ENCODE measurements around the gene IL18BP. TPM values are rescaled to one million over a fixed set of nuclear protein-coding genes. Genes with fewer than 3 reads are reported as not detected.
A peak's percentile ranks its signal among the peaks of the same experiment; 100 is the strongest.

Gene IL18BP
- total RNA-seq, 2 donors from 2014 or later, result 18.4 to 21.9 TPM

- Mint-ChIP-seq H3K4me3 (no peak overlapping the region), H3K27me3 (no peaks in the 10 kb centered on the region), H3K27ac (peak overlapping the region; percentile 73), H3K9me3 (no peaks in the 10 kb centered on the region), H3K4me1 (peaks cover 12% of the 10 kb centered on the region), H3K36me3 (ENCODE audit: low read depth) (peaks cover 100% of the 10 kb centered on the region)
- no peak for ATAC-seq (replicated peaks)
Observed at GRCh38 chr11:72012897-72013721, 14.4 kb downstream of the IL18BP start.

GRCh38 chr11:72013765-72014711, 15.3 kb downstream of the IL18BP start:
- H3K4me3 Mint-ChIP-seq, result no peak overlapping the region
- H3K36me3 Mint-ChIP-seq (ENCODE audit: low read depth), result peaks cover 100% of the 10 kb centered on the region
- peak overlapping the region; percentile 84 for H3K27ac Mint-ChIP-seq
- peaks cover 12% of the 10 kb centered on the region for H3K4me1 Mint-ChIP-seq
- no peak for ATAC-seq (replicated peaks)
- H3K27me3 Mint-ChIP-seq, result no peaks in the 10 kb centered on the region
- H3K9me3 Mint-ChIP-seq, result no peaks in the 10 kb centered on the region

- Mint-ChIP-seq H3K4me3 (no peak overlapping the region), H3K36me3 (ENCODE audit: low read depth) (peaks cover 100% of the 10 kb centered on the region), H3K27me3 (no peaks in the 10 kb centered on the region), H3K27ac (peak overlapping the region; percentile 84), H3K4me1 (peaks cover 12% of the 10 kb centered on the region), H3K9me3 (no peaks in the 10 kb centered on the region)
- no peak for ATAC-seq (replicated peaks)
Observed at GRCh38 chr11:72014761-72015320, 16.1 kb downstream of the IL18BP start.

GRCh38 chr11:72015511-72016061, 16.9 kb downstream of the IL18BP start:
- H3K4me3 Mint-ChIP-seq, result no peak overlapping the region
- H3K27me3 Mint-ChIP-seq, result no peaks in the 10 kb centered on the region
- H3K9me3 Mint-ChIP-seq, result no peaks in the 10 kb centered on the region
- H3K27ac Mint-ChIP-seq, result peak overlapping the region; percentile 84
- peaks cover 12% of the 10 kb centered on the region for H3K4me1 Mint-ChIP-seq
- H3K36me3 Mint-ChIP-seq (ENCODE audit: low read depth), result peaks cover 100% of the 10 kb centered on the region
- ATAC-seq (replicated peaks), result no peak

- Mint-ChIP-seq H3K9me3 (no peaks in the 10 kb centered on the region), H3K27ac (no peak overlapping the region)
- no peak for ATAC-seq (replicated peaks)
Observed at GRCh38 chr11:72018171-72018570, 19.5 kb downstream of the IL18BP start.

GRCh38 chr11:72023335-72023734, 24.6 kb downstream of the IL18BP start:
- H3K27ac Mint-ChIP-seq, result peak overlapping the region; percentile 61
- ATAC-seq (replicated peaks), result no peak
- no peaks in the 10 kb centered on the region for H3K9me3 Mint-ChIP-seq
- peaks cover 100% of the 10 kb centered on the region for H3K36me3 Mint-ChIP-seq (ENCODE audit: low read depth)
- no peak overlapping the region for H3K4me3 Mint-ChIP-seq
- peaks cover 7% of the 10 kb centered on the region for H3K4me1 Mint-ChIP-seq
- no peaks in the 10 kb centered on the region for H3K27me3 Mint-ChIP-seq

More at GRCh38 chr11:72018171-72018570, 19.5 kb downstream of the IL18BP start:
- Mint-ChIP-seq H3K27me3 (no peaks in the 10 kb centered on the region), H3K4me3 (no peak overlapping the region), H3K36me3 (ENCODE audit: low read depth) (peaks cover 100% of the 10 kb centered on the region), H3K4me1 (peaks cover 12% of the 10 kb centered on the region)

GRCh38 chr11:72024069-72024754, 25.5 kb downstream of the IL18BP start:
- Mint-ChIP-seq H3K4me3 (no peak overlapping the region), H3K27me3 (no peaks in the 10 kb centered on the region), H3K4me1 (peaks cover 7% of the 10 kb centered on the region), H3K9me3 (no peaks in the 10 kb centered on the region), H3K36me3 (ENCODE audit: low read depth) (peaks cover 100% of the 10 kb centered on the region), H3K27ac (no peak overlapping the region)
- ATAC-seq (replicated peaks), result no peak

GRCh38 chr11:72026090-72026489, 27.4 kb downstream of the IL18BP start:
- Mint-ChIP-seq H3K36me3 (ENCODE audit: low read depth) (peaks cover 99% of the 10 kb centered on the region), H3K4me1 (peaks cover 7% of the 10 kb centered on the region), H3K4me3 (no peak overlapping the region), H3K9me3 (no peaks in the 10 kb centered on the region), H3K27me3 (no peaks in the 10 kb centered on the region), H3K27ac (peak overlapping the region; percentile 43)
- no peak for ATAC-seq (replicated peaks)

GRCh38 chr11:72030472-72031045, 31.9 kb downstream of the IL18BP start:
- ATAC-seq (replicated peaks), result no peak
- H3K36me3 Mint-ChIP-seq (ENCODE audit: low read depth), result peaks cover 97% of the 10 kb centered on the region
- H3K27ac Mint-ChIP-seq, result peak overlapping the region; percentile 66
- no peak overlapping the region for H3K4me3 Mint-ChIP-seq
- H3K4me1 Mint-ChIP-seq, result peaks cover 8% of the 10 kb centered on the region
- H3K27me3 Mint-ChIP-seq, result no peaks in the 10 kb centered on the region
- H3K9me3 Mint-ChIP-seq, result no peaks in the 10 kb centered on the region

- peak overlapping the region; percentile 77 for H3K27ac Mint-ChIP-seq
- peaks cover 54% of the 10 kb centered on the region for H3K36me3 Mint-ChIP-seq (ENCODE audit: low read depth)
- peaks cover 14% of the 10 kb centered on the region for H3K4me1 Mint-ChIP-seq
- H3K9me3 Mint-ChIP-seq, result no peaks in the 10 kb centered on the region
- no peak for ATAC-seq (replicated peaks)
- peak overlapping the region; percentile 53 for H3K4me3 Mint-ChIP-seq
- H3K27me3 Mint-ChIP-seq, result no peaks in the 10 kb centered on the region
Observed at GRCh38 chr11:72036687-72037086, 38.0 kb downstream of the IL18BP start.

- H3K9me3 Mint-ChIP-seq, result no peaks in the 10 kb centered on the region
- H3K27me3 Mint-ChIP-seq, result no peaks in the 10 kb centered on the region
- no peak overlapping the region for H3K27ac Mint-ChIP-seq
- H3K4me1 Mint-ChIP-seq, result peaks cover 24% of the 10 kb centered on the region
- no peak for ATAC-seq (replicated peaks)
- peaks cover 54% of the 10 kb centered on the region for H3K36me3 Mint-ChIP-seq (ENCODE audit: low read depth)
- peak overlapping the region; percentile 53 for H3K4me3 Mint-ChIP-seq
Observed at GRCh38 chr11:72037554-72038311, 39.0 kb downstream of the IL18BP start.

- Mint-ChIP-seq H3K27me3 (no peaks in the 10 kb centered on the region), H3K4me1 (peaks cover 27% of the 10 kb centered on the region), H3K4me3 (no peak overlapping the region), H3K27ac (no peak overlapping the region), H3K9me3 (no peaks in the 10 kb centered on the region), H3K36me3 (ENCODE audit: low read depth) (peaks cover 46% of the 10 kb centered on the region)
- no peak for ATAC-seq (replicated peaks)
Observed at GRCh38 chr11:72038491-72038890, 39.8 kb downstream of the IL18BP start.
